Stimulated activated CD8-positive, alpha-beta memory T cell treated with anti-CD3 and anti-CD28 coated beads, Interleukin-7, amount 100 ng/mL, for 24 hours (primary cell): ENCODE data around the gene ABCC6.
"Not testable (repeated sequence)": the region's sequence is repeated elsewhere in the genome, so short reads cannot be mapped to it uniquely, and the experiment has no call there.

ENCODE experiments used
- DNase-seq: peaks from one replicate; pipeline ENCODE4 v3.0.0-alpha.2; 2020; ENCODE audit warnings: low read depth

ABCC6 gene

DNA sequence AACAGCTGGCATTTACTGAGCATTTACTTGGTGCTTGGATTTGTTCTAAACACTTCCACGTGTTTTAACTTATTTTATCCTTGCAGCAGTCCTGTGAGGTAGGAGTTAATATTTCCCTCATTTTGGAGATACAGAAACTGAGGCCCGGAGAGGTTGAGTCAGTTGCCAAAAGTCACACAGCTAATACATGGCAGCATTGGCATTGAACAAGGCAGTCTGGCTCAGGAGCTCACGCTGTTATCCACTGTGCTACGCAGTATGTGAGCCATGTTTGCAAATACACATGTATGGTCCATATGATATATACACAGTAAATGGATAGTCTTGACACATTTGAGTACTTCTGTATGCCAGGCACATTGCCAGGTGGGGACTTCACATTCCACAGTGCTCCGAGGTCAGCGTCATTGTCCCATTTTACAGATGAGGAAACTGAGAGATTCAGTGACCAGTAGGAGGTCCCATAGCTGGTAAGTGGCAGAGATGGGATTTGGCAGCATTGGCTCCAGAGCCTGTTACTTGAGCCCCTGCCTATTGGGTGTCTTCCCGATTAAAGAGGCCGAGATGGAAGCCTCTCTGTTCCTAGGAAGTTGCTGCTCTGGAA is 110.7 kb downstream of the ABCC6 start:
- no peak for DNase-seq

- no peak for DNase-seq
These were observed 111.7 kb downstream of the ABCC6 start for GRCh38 chr16:16111639-16112038.

DNA sequence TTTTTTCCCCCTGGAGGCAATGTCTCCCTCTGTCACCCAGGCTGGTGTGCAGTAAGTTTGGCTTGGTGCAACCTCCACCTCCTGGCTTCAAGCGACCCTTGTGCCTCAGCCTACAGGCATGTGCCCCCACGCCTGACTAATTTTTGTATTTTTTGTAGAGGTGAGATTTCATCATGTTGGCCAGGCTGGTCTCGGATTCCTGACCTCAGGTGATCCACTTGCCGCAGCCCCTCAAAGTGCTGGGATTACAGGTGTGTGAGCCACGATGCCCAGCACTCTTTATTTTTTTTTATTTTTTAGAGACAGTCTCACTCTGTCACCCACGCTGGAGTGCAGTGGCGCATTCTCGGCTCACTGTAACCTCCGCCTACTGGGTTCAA is 113.2 kb downstream of the ABCC6 start:
- DNase-seq: no peak

DNA sequence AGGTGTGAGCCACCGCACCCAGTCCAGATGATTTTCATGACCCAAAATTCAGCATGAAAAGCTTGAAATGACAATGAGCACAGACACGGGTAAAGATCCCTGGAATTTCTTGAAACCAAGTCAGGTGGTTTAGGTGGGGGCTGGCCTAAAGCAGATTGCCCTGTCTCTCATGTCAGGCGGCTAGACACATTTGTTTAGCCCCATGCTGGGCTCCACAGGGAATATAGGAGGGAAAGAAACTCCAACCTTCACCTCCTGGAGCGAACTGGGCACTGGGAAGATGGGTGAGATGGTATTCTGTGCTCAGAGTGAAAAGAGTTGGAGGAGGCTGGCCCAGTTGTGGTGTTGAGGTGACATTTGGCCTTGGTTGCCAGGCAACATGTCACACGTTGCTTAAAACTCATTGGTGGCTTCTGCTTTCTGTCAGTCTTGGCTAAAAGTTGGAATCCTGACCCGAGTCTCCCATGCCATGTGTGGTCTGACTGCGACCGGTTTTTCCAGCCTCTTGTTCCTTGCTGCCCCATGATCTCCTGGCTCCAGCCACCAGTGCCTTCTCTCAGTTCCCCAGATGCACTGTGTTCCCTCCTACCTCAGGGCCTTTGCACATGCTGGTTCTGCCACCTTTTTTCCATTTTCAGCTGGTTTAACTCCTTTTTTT is 113.7 kb downstream of the ABCC6 start:
- no peak for DNase-seq

DNA sequence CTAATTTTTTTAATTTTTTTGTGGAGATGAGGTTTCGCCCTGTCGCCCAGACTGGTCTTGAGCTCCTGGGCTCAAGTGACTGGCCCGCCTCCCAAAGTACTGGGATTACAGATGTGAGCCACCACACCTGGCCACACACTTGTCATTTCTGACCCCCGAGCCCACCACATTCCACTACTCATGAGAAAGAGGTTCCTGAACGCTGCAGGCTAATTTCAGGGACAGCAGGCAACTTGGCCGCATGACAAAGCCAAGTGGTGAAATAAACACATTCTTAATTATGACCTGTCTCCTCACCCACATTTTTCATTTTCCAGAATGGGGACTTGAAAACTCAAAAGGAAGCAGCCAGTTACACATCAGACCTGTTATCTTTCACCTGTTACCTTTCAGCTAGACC is 114.5 kb downstream of the ABCC6 start:
- DNase-seq: no peak

DNA sequence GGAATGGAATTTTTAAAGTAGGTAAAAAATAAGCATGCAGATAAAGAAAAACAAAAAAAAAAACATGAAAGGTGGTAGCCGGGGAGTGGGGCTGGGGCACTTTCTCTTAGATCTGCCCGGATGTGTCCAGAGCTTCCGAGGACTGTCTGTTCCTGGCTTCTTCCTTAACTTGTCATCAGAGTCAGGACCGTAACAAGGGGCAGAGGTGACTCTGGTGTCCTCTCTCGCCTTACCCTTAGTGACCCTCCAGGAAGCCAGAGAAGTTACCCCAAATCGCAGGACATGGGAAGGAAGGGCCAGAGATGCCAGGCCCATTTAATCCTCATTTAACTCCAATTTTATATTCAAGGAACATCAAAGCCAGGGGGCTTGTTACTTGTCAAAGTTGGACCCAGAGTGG is 115.5 kb downstream of the ABCC6 start:
- DNase-seq: no peak

DNA sequence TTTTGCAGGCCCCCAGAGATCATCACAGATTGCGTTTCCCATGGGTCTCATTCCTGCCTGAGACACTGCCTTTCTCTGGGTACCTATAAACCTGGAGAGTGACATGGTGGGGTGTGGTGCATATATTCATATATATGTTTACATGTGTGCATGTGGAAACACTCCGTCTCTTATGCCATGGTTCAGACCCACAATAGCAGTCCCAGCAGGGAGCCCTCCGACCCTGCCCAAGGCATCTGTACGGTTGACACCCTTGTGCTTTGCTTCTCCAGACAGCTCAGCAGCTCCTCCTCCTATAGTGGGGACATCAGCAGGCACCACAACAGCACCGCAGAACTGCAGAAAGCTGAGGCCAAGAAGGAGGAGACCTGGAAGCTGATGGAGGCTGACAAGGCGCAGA is 116.8 kb downstream of the ABCC6 start:
- no peak for DNase-seq

DNA sequence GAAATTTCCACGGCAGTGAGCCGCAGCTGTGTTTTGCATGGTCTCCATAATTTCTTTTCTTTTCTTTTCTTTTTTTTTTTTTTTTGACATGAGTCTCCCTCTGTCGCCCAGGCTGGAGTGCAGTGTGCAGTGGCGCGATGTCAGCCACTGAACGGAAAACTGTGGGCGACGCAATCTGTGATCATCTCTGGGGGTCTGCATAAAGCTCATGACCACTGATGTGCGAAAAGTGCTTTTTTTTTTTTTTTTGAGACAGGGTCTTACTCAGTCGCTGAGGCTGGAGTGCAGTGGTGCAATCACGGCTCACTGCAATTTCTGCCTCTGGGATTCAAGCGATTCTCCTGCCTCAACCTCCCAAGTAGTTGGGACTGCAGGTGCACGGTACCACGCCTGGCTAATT is 117.6 kb downstream of the ABCC6 start:
- DNase-seq: no peak

DNA sequence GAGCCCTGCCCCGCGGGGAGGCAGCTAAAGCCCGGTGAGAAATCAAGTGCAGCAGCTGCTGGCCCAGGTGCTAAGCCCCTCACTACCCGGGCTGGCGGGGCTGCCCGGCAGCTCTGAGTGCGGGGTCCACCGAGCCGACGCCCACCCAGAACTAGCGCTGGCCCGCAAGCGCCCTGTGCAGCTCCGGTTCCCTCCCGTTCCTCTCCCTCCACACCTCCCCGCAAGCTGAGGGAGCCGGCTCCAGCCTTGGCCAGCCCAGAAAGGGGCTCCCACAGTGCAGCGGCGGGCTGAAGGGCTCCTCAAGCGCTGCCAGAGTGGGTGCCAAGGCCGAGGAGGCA is 118.5 kb downstream of the ABCC6 start:
- DNase-seq: not testable (repeated sequence)

GRCh38 chr16:16104132-16104803 is 119.0 kb downstream of the ABCC6 start:
- DNase-seq: not testable (repeated sequence)

DNA sequence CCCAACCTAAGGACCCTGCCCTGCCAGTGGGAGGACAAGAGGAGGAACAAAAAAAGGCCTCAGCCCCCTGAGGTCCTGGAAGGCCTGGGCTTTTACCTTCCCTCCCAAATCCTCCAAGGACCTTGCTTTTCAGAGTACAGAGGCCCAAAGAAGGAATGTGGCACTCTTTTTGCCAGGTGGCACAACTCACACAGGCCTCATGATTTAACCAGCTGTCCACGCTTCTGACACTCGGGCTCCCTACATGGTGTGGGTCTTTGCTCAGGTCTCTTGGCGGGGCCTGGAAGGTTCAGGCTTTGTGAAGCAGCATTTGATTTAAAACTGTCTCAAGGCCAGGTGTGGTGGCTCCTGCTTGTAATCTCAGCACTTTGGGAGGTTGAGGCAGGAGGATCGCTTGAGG is 120.6 kb downstream of the ABCC6 start:
- DNase-seq: no peak

DNA sequence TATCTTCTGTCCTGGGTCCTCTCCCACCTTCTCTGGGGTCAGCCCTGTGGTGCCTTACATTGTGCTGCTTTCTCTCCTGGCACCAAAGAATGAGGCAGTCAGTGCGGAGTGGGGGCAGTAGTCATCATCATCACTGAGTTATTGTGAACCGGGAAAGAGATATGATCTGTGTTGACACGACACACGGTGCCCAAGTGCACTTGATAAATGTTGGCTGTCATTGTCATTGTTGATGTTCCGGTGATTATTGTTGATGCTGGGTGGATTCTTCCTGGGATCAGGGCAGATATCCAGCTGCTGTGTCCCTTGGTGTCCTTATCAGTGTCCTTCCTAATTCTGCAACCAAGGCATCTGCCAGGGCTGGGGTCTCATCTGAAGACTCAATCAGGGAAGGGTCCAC is 121.7 kb downstream of the ABCC6 start:
- DNase-seq: no peak

DNA sequence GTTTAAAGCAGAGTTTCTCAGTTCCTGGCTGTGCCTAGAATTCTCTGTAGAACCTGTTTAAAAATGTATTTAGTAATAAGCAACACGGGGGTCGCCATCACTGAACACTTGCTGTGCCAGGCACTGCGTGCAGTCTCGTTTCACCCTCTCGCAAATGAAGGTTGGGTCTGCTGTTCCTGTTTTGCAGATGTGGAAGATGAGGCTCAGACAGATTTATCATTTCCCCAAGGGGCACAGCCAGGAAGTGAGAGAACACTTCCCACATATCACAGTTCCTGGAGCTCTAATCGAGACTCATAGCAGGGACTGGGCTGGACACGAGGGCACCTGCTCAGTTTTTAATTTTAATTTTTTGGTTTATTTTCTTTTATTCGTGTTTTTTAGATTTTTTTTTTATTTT is 122.7 kb downstream of the ABCC6 start:
- no peak for DNase-seq

GRCh38 chr16:16099320-16099719 is 124.0 kb downstream of the ABCC6 start:
- no peak for DNase-seq
